Mesothelial cell of epicardium (in vitro differentiated cells): ENCODE results near the gene RASSF10. TPM values are rescaled to one million over a fixed set of nuclear protein-coding genes. Genes with fewer than 3 reads are reported as not detected.

ENCODE experiments used
- DNase-seq, 2 experiments: peaks; one replicate each; pipeline ENCODE4 v3.0.0; 2021; ENCODE audit warnings: low spot score in 2 of 2; ENCODE audit not compliant: unreplicated experiment in 2 of 2
- H3K27ac Mint-ChIP-seq: 2 replicates; pipeline ENCODE4 v1.8.0; 2021; ENCODE audit warnings: mixed read lengths
- H3K27me3 Mint-ChIP-seq: 2 replicates; pipeline ENCODE4 v1.8.0; 2021; ENCODE audit warnings: low read depth, mixed read lengths
- H3K36me3 Mint-ChIP-seq: 2 replicates; pipeline ENCODE4 v1.8.0; 2021; ENCODE audit warnings: mixed read lengths
- H3K4me1 Mint-ChIP-seq: 2 replicates; pipeline ENCODE4 v1.8.0; 2021; ENCODE audit warnings: mixed read lengths
- H3K4me3 Mint-ChIP-seq: 2 replicates; pipeline ENCODE4 v1.8.0; 2021; ENCODE audit warnings: mild to moderate bottlenecking, moderate library complexity, mixed read lengths
- H3K9me3 Mint-ChIP-seq: 2 replicates; pipeline ENCODE4 v1.8.0; 2021; ENCODE audit warnings: mixed read lengths
- CTCF ChIP-seq: fragments of 200-600 bp; sonication (generic); IDR thresholded peaks from one replicate; pipeline ENCODE4 v1.5.0; 2021; ENCODE audit warnings: antibody characterized with exemption; ENCODE audit not compliant: unreplicated experiment
- total RNA-seq: library from RNA; stranded (reverse); gene quantifications from 3 replicates; pipeline ENCODE4 v1.2.1, GENCODE V29; 2021

RASSF10 gene
- total RNA-seq, 1 donor from 2014 or later, result 0.09 TPM

GRCh38 chr11:13009476-13009920, 382 bp downstream of the RASSF10 start:
- H3K27me3 Mint-ChIP-seq, result peaks cover 98% of the 10 kb centered on the region
- DNase-seq, result no peak
- H3K4me1 Mint-ChIP-seq, result peaks cover 27% of the 10 kb centered on the region

GRCh38 chr11:13009921-13010748, 1.0 kb downstream of the RASSF10 start:
- peaks cover 98% of the 10 kb centered on the region for H3K27me3 Mint-ChIP-seq
- H3K9me3 Mint-ChIP-seq, result peaks cover 9% of the 10 kb centered on the region
- peaks cover 27% of the 10 kb centered on the region for H3K4me1 Mint-ChIP-seq
- H3K4me3 Mint-ChIP-seq, result peak overlapping the region; percentile 42
- TF ChIP-seq CTCF, result no peak
- H3K27ac Mint-ChIP-seq, result no peak overlapping the region
- no peak for DNase-seq
- no peaks in the 10 kb centered on the region for H3K36me3 Mint-ChIP-seq

More at GRCh38 chr11:13009476-13009920, 382 bp downstream of the RASSF10 start:
- Mint-ChIP-seq H3K27ac (no peak overlapping the region), H3K4me3 (peak overlapping the region; percentile 53), H3K9me3 (peaks cover 9% of the 10 kb centered on the region), H3K36me3 (no peaks in the 10 kb centered on the region)
- no peak for TF ChIP-seq CTCF

GRCh38 chr11:13010749-13011465, 1.8 kb downstream of the RASSF10 start:
- H3K4me3 Mint-ChIP-seq, result peak overlapping the region; percentile 44
- no peak overlapping the region for H3K27ac Mint-ChIP-seq
- peaks cover 98% of the 10 kb centered on the region for H3K27me3 Mint-ChIP-seq
- no peak for DNase-seq
- H3K36me3 Mint-ChIP-seq, result no peaks in the 10 kb centered on the region
- no peak for TF ChIP-seq CTCF
- H3K9me3 Mint-ChIP-seq, result peaks cover 5% of the 10 kb centered on the region
- H3K4me1 Mint-ChIP-seq, result peaks cover 27% of the 10 kb centered on the region

GRCh38 chr11:13011466-13012055, 2.4 kb downstream of the RASSF10 start:
- no peak for TF ChIP-seq CTCF
- peaks cover 27% of the 10 kb centered on the region for H3K4me1 Mint-ChIP-seq
- peaks cover 97% of the 10 kb centered on the region for H3K27me3 Mint-ChIP-seq
- no peak overlapping the region for H3K27ac Mint-ChIP-seq
- no peaks in the 10 kb centered on the region for H3K36me3 Mint-ChIP-seq
- no peak overlapping the region for H3K4me3 Mint-ChIP-seq
- DNase-seq, result no peak
- no peaks in the 10 kb centered on the region for H3K9me3 Mint-ChIP-seq

GRCh38 chr11:13012056-13012661, 3.0 kb downstream of the RASSF10 start:
- TF ChIP-seq CTCF, result no peak
- Mint-ChIP-seq H3K27me3 (peaks cover 96% of the 10 kb centered on the region), H3K36me3 (no peaks in the 10 kb centered on the region), H3K4me3 (no peak overlapping the region), H3K4me1 (peaks cover 27% of the 10 kb centered on the region), H3K9me3 (no peaks in the 10 kb centered on the region), H3K27ac (no peak overlapping the region)
- no peak for DNase-seq
